Stimulated activated CD8-positive, alpha-beta memory T cell treated with anti-CD3 and anti-CD28 coated beads, Interleukin-4, amount 100 ng/mL, for 48 hours (primary cell): ENCODE data around the gene CELA2A.

Experiments
- DNase-seq: peaks from one replicate; pipeline ENCODE4 v3.0.0-alpha.2; 2020

CELA2A gene

DNA sequence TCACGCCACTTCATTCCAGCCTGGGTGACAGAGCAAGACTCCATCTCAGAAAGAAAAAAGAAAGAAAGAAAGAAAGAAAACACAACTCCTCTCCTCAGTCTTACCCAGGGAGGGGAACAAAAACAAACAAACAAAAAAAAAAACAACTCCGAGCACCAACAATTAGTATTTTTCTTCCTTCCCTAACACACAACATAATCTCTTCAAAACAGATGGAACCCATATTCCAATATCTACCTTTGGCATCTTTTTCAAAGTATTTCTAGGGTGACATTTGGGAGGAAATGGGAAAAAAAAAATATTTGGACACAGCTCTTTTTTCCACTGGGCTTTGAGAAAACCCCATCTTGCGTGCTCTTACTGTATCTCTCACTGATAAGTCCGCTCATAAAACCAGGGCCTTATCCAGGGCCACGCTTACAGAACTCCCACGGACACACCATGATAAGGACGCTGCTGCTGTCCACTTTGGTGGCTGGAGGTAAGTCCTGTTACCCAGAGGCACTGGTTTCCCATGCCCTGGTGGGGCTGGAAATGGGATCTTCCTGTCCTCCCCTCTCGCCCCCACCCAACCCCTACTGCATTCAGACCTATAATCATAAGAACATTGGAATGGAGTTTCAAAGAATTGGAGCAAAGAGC lies at the start of gene CELA2A:
Gene CELA2A, plus strand, starts transcription at position 420 of the 642 bp plus-strand sequence. Its CDS starts 22 bp downstream, at position 442.
- DNase-seq, result no peak

- no peak for DNase-seq
These were observed 49.0 kb upstream of the CELA2A start for GRCh38 chr1:15407580-15407979.

DNA sequence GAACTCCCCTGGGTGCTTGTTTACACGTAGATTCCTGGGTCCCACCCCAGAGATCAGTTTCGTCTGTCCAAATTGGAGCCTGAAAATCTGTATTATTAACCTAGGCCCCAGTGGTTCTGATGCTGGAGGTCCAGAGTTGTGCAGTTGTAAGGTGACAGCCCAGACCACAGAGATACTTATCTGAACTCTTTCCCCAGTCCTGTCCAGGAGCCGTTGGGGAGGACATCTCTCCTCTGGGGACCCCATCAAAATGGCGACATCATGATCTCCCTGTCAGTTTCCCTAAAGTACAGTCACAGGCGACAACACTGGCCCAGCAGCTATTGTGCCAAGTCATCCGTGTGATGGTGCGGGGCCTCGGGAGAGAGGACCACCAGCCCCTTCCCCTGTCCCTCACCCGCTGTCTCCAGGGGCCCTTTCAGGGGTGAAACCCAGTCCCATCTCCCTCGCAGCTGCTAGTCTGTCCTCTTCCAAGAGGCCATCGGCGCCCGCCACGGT lies 47.6 kb upstream of the CELA2A start:
- no peak for DNase-seq

DNA sequence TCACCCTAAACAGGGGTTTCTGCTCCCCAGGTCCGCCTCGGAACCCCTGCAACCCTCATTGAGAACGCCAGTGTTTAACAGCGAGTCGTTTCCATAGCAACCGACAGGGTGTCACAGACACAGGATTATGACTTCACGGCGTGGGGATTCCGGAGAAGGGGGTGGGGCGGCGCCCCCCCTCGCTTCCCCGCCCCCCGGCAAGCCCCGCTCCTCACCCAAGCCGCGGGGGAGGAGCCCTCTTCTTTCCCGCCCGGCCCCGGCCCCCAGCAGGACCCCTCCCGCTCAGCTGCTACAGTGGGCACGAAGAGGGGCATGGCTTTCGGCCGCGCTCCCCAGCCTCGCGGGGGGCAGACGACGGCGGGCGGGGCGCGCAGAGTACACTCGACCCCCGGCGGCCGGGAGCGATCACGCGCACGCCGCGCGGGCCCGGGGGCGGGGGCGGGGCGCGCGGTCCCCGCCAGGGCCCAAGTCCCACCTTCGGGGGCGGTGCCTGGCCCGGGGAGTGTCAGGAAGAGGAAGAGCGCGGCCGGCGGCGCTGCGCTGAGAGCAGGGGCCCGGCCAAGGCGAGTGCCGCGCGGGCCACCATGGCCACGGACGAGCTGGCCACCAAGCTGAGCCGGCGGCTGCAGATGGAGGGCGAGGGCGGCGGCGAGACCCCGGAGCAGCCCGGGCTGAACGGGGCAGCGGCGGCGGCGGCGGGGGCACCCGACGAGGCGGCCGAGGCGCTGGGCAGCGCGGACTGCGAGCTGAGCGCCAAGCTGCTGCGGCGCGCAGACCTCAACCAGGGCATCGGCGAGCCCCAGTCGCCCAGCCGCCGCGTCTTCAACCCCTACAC lies 46.9 kb upstream of the CELA2A start, which contains the start of gene EFHD2:
Gene EFHD2, plus strand, starts transcription at position 501 of the 835 bp plus-strand sequence. Its CDS starts 84 bp downstream, at position 585.
- DNase-seq, result peak; percentile 89

GRCh38 chr1:15410223-15410883 lies 46.2 kb upstream of the CELA2A start:
- peak; percentile 40 for DNase-seq

GRCh38 chr1:15410884-15411245 lies 45.7 kb upstream of the CELA2A start:
- peak; percentile 48 for DNase-seq

GRCh38 chr1:15411593-15412137 lies 44.9 kb upstream of the CELA2A start:
- DNase-seq, result peak; percentile 68

- peak; percentile 77 for DNase-seq
These were observed 44.2 kb upstream of the CELA2A start for GRCh38 chr1:15412175-15412800.

GRCh38 chr1:15412843-15413242 lies 43.7 kb upstream of the CELA2A start:
- DNase-seq, result no peak

DNA sequence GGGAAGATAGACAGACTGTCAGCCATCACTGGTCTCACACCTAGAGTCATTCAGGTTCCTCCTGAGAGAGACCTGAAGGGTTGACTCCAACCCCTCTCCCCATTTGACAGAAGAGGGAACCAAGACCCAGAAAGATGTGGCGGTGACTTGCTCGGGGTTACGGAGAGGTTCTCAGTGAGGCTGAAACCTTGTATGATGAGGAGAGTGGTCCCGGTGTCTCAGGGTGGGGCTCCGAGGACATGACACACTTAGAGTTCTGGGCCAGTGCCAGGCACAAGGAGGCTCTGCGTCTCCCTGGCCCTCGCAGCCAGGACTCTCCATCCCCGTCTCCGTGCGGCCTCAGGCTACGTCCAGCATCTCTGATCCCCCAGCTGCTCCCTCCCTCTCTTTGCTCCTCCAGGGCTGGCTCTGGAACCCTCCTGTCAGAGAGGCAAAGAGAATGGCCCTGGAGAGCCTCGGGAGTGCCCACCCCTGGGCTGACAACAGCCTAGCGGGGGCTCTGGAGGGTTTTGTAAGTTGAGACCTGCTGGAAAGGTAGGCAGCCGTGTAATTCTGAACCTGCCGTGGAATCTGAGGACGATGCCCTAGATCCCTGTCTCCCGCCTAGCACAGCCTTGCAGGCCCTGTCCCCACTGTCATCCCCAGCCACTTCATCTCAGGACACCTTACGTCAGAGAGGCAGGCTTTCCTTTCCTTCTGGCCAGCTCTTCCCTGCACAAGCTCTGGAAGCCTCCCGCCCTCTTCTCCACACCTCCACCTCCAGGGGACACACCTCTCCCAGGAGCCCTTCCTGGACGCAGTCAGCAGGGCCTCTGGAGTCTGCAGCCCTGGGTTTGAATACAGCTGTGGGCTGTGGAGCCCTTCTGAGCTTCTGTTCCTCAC lies 42.7 kb upstream of the CELA2A start:
- DNase-seq, result no peak

DNA sequence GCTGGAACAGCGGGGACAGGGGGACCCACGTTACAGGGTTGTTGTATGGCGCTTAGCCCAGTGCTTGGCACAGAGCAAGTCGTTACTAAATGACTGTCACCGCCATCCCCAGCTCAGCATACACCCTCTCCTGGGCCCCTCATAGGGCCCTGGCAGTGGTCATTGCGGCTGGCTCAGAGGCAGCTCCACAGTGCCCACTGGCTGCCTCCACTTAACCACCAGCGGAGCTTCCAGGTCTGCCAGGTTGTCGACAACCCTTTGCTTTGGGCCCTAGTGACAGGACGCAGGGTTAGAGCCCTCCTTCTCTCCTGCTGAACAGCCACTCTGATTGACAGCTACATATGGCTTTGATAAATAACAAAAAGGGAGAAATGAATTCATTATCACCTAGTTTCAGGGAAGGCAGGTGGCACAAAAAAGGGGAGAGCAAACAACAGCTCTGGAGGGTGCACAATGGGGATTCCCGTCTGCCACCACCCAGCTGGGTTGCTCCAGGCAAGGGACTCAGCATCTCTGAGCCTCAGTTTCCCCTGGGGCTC lies 42.0 kb upstream of the CELA2A start:
- no peak for DNase-seq

- DNase-seq, result peak; percentile 71
These were observed 39.2 kb upstream of the CELA2A start for GRCh38 chr1:15417059-15417934.

- no peak for DNase-seq
These were observed 37.6 kb upstream of the CELA2A start for GRCh38 chr1:15418806-15419515.

DNA sequence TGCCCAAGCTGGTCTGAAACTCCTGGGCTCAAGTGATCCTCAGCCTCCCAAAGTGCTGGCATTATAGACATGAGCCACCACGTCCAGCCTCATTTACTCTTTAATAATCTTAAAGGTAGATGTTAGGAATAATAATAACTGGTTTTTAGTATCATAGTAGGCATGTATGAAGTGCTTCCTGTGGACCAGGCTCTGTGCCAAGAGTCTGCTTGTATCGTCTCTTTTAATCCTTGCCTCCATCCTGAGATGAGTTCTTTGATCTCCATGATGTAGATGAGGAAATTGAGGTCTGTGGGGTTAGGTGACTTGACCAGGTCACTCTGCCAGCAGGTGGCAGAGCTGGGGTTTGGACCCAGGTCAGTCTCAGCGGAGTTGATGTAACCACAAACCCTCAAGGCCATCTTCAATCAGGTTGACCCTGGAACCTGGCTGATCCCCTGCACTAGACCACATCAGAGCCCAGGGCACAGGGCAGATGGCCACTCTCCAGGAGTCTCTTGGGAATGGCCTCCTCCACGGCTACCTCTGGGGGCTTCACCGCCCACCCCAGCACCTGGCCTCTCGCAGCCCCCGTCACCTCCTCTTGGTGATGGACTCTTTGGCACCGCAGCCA lies 35.6 kb upstream of the CELA2A start:
- no peak for DNase-seq

DNA sequence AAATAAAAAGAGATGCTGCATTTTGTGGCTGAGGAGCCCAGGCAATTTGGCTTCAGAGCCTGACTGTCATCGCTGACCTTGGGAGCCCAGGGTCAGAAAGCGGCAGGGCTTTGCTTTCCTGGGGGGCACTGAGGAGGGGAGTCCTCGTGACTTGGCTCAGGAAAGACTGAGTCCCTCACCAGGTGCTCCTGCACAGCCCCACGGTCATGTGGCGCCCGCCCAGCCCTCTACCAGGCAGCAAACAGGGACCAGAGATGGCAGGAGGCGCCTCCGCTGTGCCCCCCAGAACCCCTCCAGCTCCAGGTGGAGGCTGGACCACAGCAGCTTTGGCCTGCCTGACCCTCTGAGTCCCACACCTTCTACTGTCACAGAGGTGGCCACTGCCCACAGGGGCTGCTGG lies 33.7 kb upstream of the CELA2A start:
- no peak for DNase-seq

DNA sequence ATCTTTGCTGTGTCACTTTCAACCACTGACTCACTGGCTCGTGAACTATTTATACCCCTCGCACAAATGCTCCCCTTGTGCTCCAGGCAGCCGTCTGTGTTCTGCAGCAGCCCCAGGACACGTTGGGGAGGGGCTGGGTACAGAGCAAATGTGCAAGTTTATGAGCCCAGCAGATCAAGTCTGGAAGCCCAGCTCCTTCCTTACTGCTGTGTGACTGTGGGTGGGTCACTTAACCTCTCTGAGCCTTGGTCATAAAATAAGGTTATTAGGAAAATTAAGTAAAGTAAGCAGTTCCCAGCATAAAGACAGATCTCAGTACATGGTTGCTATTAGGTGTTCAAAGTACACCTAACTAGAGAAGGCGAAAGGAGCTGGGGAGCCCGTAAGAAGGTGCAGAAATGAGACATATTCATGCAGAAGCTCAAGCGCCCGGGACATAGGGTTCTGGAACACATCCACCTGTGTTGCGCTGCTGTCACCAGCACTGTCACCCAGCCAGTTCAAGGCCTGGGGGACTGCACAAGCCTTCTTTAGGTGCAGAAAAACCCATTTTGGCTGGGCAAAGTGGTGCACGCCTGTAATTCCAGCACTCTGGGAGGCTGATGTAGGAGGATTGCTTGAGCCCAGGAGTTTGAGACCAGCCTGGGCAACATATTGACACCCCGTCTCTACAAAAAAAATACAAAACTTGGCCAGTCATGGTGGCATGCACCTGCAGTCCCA lies 33.0 kb upstream of the CELA2A start:
- DNase-seq, result no peak

DNA sequence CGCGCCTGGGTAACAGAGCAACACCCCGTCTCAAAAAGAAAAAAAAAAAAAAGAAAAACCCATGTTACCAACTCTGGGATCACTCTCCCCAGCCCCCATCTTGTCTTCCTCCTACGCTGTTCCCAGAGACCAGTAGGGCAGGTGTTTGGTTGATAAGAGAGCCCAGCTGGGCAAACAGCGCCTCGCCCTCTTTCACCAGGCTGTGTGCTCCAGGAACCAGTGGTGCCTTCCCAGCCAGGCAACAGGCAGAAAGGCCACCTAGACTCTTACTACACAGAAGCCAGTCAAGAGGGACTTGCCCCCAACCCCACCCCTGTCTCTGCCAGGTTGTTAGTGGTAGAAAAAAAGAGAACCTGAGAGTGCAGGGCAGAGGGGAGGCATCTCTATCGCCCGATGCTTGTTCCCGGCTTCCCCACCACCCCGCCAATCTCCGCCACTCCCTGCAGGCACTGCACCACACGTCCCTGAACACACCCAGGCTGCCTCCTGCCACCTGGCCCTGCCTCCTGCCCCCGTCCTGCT lies 32.3 kb upstream of the CELA2A start:
- DNase-seq, result no peak

- no peak for DNase-seq
These were observed 31.6 kb upstream of the CELA2A start for GRCh38 chr1:15424981-15425380.
